WTC11 (cell line): Measurements from ENCODE around the gene CCSER2. TPM values are rescaled to one million over a fixed set of nuclear protein-coding genes. Genes with fewer than 3 reads are reported as not detected.

Source experiments
- ATAC-seq: fragments of 200-7000 bp; cut with Tn5 transposase; 2 replicates; pipeline ENCODE4 v1.10.0; 2021; ENCODE audit warnings: mild to moderate bottlenecking, moderate library complexity
- CTCF ChIA-PET: fragments of 300-600 bp; sonication (Branson Sonifier 250); formaldehyde crosslinking; loops from one replicate; lab custom pipeline; 2021; ENCODE audit warnings: antibody characterized with exemption; lab: Charles Lee
- POLR2A ChIA-PET: fragments of 350-600 bp; sonication (Branson Sonifier 250); formaldehyde crosslinking; loops from one replicate; lab custom pipeline; 2021; ENCODE audit warnings: antibody characterized with exemption; lab: Charles Lee
- DNase-seq: peaks from one replicate; pipeline ENCODE4 v3.0.0; 2021; ENCODE audit warnings: low spot score
- H3K27ac Mint-ChIP-seq: 2 replicates; pipeline ENCODE4 v1.8.0; 2021; ENCODE audit warnings: mixed read lengths
- H3K27me3 Mint-ChIP-seq: 2 replicates; pipeline ENCODE4 v1.8.0; 2021; ENCODE audit warnings: low read depth, mild to moderate bottlenecking, moderate library complexity, mixed read lengths
- H3K36me3 Mint-ChIP-seq: 2 replicates; pipeline ENCODE4 v1.8.0; 2021; ENCODE audit warnings: mixed read lengths
- H3K4me1 Mint-ChIP-seq: 2 replicates; pipeline ENCODE4 v1.8.0; 2022; ENCODE audit warnings: mixed read lengths
- H3K4me3 Mint-ChIP-seq: 2 replicates; pipeline ENCODE4 v1.8.0; 2021; ENCODE audit warnings: mild to moderate bottlenecking, moderate library complexity, mixed read lengths
- H3K9me3 Mint-ChIP-seq: 2 replicates; pipeline ENCODE4 v1.8.0; 2021; ENCODE audit warnings: mixed read lengths
- ATF1 ChIP-seq: sonication (generic); formaldehyde crosslinking; IDR thresholded peaks from 2 replicates; pipeline ENCODE4 v1.8.1; 2023; ENCODE audit warnings: mild to moderate bottlenecking, moderate library complexity, missing genetic modification reagents
- CBFB ChIP-seq: sonication (generic); formaldehyde crosslinking; IDR thresholded peaks from 2 replicates; pipeline ENCODE4 v1.8.1; 2022; ENCODE audit warnings: mild to moderate bottlenecking, low read depth, missing genetic modification reagents
- CTCF ChIP-seq: fragments of 200-600 bp; IDR thresholded peaks from 2 replicates; pipeline ENCODE4 v1.8.0; 2022; ENCODE audit warnings: antibody characterized with exemption
- FOXJ3 ChIP-seq: sonication (generic); formaldehyde crosslinking; IDR thresholded peaks from 2 replicates; pipeline ENCODE4 v1.9.0; 2021; ENCODE audit warnings: missing genetic modification reagents, mild to moderate bottlenecking, borderline replicate concordance
- GTF2I ChIP-seq: fragments of 250-450 bp; sonication (Bioruptor Pico); conservative IDR thresholded peaks from 2 replicates; pipeline ENCODE4 v1.4.0; 2021; ENCODE audit warnings: mild to moderate bottlenecking
- JAZF1 ChIP-seq: fragments of 250-450 bp; sonication (Bioruptor Pico); IDR thresholded peaks from 2 replicates; pipeline ENCODE4 v1.9.0; 2021; ENCODE audit warnings: moderate library complexity, mild to moderate bottlenecking, inconsistent platforms
- PRRX2 ChIP-seq: fragments of 250-450 bp; sonication (Bioruptor Pico); IDR thresholded peaks from 2 replicates; pipeline ENCODE4 v1.8.0; 2021; ENCODE audit warnings: mild to moderate bottlenecking
- TEAD4 ChIP-seq: sonication (generic); formaldehyde crosslinking; IDR thresholded peaks from 2 replicates; pipeline ENCODE4 v1.8.0; 2022; ENCODE audit warnings: mild to moderate bottlenecking, missing genetic modification reagents
- ZNF317 ChIP-seq: sonication (generic); formaldehyde crosslinking; IDR thresholded peaks from 2 replicates; pipeline ENCODE4 v1.8.1; 2023; ENCODE audit warnings: low read depth, mild to moderate bottlenecking, moderate library complexity, missing genetic modification reagents, borderline replicate concordance
- ZSCAN18 ChIP-seq: fragments of 250-450 bp; sonication (Bioruptor Pico); IDR thresholded peaks from 2 replicates; pipeline ENCODE4 v2.1.2; 2022; ENCODE audit warnings: mild to moderate bottlenecking, moderate library complexity
- total RNA-seq: library from RNA; stranded (reverse); gene quantifications from 3 replicates; pipeline ENCODE4 v1.2.3, GENCODE V29; 2021
- TF ChIP-seq, protein P1 (sequence below): fragments of 250-450 bp; sonication (Bioruptor Pico); IDR thresholded peaks from 2 replicates; pipeline ENCODE4 v1.9.0; 2021; ENCODE audit warnings: mild to moderate bottlenecking
- TF ChIP-seq, protein P2 (sequence below): sonication (generic); formaldehyde crosslinking; IDR thresholded peaks from 2 replicates; pipeline ENCODE4 v1.8.1; 2023; ENCODE audit warnings: mild to moderate bottlenecking, missing genetic modification reagents, moderate library complexity
- TF ChIP-seq, protein P3 (sequence below): sonication (generic); formaldehyde crosslinking; IDR thresholded peaks from 2 replicates; pipeline ENCODE4 v1.8.1; 2022; ENCODE audit warnings: low read depth, mild to moderate bottlenecking, moderate library complexity, missing genetic modification reagents, borderline replicate concordance

CCSER2 gene
- total RNA-seq, 1 experiment from 2014 or later, result 30.6 TPM

DNA sequence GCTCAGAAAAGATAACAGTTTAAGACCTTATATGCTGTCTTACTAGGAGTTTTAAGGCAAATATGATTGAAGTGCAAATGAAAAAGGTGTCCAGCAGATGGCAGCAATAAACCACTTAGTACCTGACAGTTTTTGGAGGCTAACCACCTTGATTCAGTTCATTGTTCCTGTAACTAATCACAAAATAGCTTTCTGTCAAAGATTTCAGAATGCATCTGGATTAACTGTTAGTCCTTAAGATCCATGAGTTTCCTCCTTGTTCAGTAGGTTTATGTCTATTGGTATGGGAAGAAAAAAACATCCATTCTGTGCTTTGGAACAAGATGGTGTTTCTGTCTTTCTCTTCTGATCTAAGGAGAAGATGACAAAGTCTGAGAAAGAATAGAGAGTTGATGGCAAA, 46.6 kb downstream of the CCSER2 start:
- no peak overlapping the region for H3K4me3 Mint-ChIP-seq
- no peak for TF ChIP-seq JAZF1
- peak; percentile 34 for TF ChIP-seq CTCF
- peak; percentile 23 for DNase-seq
- peaks cover 3% of the 10 kb centered on the region; the same call in 1 of the 2 replicates for H3K4me1 Mint-ChIP-seq
- ChIA-PET POLR2A (no interaction called here), CTCF (interaction anchor here (0.6 to 2.5 kb wide), 7 partner anchors 55 to 174 kb away, joined by 3 to 24 read pairs (median 4); no protein-coding TSS in a partner anchor)
- H3K36me3 Mint-ChIP-seq, result peaks cover 12% of the 10 kb centered on the region
- ATAC-seq, result 0 out of 2 replicates have a peak, but pooled peaks have one; percentile 22
- no peaks in the 10 kb centered on the region for H3K9me3 Mint-ChIP-seq
- peak overlapping the region; percentile 14; the same call in 1 of the 2 replicates for H3K27ac Mint-ChIP-seq
- H3K27me3 Mint-ChIP-seq, result no peaks in the 10 kb centered on the region

DNA sequence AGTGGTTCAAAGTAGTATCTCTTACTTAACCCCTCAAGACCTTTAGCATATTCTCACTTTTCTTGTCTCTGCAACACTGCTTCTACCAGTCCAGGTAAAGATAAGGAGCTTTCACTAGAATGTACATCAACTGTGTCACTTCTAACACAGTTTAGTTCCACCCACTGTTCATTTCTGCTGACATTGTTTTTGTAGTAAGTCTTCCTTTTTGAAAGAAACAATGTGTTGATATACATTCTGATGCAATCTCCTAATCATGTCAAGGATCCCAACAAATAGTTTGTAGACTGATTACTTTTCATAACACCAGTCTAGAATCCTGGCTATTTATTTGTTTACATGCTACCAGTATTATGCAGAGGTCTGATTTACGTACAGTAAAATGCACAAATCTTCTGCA, 47.5 kb downstream of the CCSER2 start:
- H3K4me3 Mint-ChIP-seq, result no peak overlapping the region
- ChIA-PET CTCF (interaction anchor here (1.1 to 1.4 kb wide), 2 partner anchors 54 to 161 kb away, joined by 4 to 8 read pairs; no protein-coding TSS in a partner anchor), POLR2A (no interaction called here)
- peaks cover 17% of the 10 kb centered on the region for H3K36me3 Mint-ChIP-seq
- no peaks in the 10 kb centered on the region for H3K27me3 Mint-ChIP-seq
- ATAC-seq, result no peak
- H3K4me1 Mint-ChIP-seq, result peaks cover 3% of the 10 kb centered on the region; the same call in 1 of the 2 replicates
- TF ChIP-seq GTF2I (CRISPR knock-in tag) (no peak), PRRX2 (CRISPR knock-in tag) (no peak), ZNF317 (CRISPR knock-in tag) (no peak), FOXJ3 (CRISPR knock-in tag) (no peak), TEAD4 (no peak)
- TF ChIP-seq, protein P1, sequence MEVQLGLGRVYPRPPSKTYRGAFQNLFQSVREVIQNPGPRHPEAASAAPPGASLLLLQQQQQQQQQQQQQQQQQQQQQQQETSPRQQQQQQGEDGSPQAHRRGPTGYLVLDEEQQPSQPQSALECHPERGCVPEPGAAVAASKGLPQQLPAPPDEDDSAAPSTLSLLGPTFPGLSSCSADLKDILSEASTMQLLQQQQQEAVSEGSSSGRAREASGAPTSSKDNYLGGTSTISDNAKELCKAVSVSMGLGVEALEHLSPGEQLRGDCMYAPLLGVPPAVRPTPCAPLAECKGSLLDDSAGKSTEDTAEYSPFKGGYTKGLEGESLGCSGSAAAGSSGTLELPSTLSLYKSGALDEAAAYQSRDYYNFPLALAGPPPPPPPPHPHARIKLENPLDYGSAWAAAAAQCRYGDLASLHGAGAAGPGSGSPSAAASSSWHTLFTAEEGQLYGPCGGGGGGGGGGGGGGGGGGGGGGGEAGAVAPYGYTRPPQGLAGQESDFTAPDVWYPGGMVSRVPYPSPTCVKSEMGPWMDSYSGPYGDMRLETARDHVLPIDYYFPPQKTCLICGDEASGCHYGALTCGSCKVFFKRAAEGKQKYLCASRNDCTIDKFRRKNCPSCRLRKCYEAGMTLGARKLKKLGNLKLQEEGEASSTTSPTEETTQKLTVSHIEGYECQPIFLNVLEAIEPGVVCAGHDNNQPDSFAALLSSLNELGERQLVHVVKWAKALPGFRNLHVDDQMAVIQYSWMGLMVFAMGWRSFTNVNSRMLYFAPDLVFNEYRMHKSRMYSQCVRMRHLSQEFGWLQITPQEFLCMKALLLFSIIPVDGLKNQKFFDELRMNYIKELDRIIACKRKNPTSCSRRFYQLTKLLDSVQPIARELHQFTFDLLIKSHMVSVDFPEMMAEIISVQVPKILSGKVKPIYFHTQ (CRISPR knock-in tag), result no peak
- TF ChIP-seq, protein P2, sequence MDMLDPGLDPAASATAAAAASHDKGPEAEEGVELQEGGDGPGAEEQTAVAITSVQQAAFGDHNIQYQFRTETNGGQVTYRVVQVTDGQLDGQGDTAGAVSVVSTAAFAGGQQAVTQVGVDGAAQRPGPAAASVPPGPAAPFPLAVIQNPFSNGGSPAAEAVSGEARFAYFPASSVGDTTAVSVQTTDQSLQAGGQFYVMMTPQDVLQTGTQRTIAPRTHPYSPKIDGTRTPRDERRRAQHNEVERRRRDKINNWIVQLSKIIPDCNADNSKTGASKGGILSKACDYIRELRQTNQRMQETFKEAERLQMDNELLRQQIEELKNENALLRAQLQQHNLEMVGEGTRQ (CRISPR knock-in tag), result no peak
- H3K27ac Mint-ChIP-seq, result peak overlapping the region; percentile 63; the same call in 1 of the 2 replicates
- no peak for DNase-seq
- no peaks in the 10 kb centered on the region for H3K9me3 Mint-ChIP-seq

DNA sequence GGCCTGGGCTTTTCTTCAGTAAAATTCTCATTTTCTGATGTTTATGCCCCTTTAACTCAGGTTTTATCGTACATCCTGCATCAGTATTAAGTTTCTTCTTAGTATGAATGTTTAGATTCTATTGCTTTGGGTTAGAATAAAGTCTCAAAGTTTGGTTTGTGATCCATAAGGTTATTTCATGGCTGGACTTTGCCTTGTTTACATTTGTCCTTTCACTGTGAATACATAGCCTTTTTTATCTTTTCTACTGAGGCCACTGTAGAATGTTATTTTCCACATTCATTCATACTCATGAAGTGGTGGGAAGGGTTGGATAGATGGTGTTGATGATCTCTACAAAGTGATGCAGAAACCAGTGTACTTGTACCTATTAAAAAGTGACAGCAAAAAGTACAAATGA, 59.8 kb downstream of the CCSER2 start:
- peaks cover 53% of the 10 kb centered on the region for H3K9me3 Mint-ChIP-seq
- H3K27ac Mint-ChIP-seq, result no peak overlapping the region
- peaks cover 53% of the 10 kb centered on the region for H3K36me3 Mint-ChIP-seq
- no peak overlapping the region for H3K4me3 Mint-ChIP-seq
- H3K27me3 Mint-ChIP-seq, result no peaks in the 10 kb centered on the region
- no peak for ATAC-seq
- TF ChIP-seq, protein P3, sequence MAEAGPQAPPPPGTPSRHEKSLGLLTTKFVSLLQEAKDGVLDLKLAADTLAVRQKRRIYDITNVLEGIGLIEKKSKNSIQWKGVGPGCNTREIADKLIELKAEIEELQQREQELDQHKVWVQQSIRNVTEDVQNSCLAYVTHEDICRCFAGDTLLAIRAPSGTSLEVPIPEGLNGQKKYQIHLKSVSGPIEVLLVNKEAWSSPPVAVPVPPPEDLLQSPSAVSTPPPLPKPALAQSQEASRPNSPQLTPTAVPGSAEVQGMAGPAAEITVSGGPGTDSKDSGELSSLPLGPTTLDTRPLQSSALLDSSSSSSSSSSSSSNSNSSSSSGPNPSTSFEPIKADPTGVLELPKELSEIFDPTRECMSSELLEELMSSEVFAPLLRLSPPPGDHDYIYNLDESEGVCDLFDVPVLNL (CRISPR knock-in tag), result no peak
- TF ChIP-seq CBFB (CRISPR knock-in tag), result no peak
- TF ChIP-seq, all 79 proteins: peak for 0
- no peak for DNase-seq
- ChIA-PET CTCF (no interaction called here), POLR2A (no interaction called here)
- H3K4me1 Mint-ChIP-seq, result peaks cover 19% of the 10 kb centered on the region

DNA sequence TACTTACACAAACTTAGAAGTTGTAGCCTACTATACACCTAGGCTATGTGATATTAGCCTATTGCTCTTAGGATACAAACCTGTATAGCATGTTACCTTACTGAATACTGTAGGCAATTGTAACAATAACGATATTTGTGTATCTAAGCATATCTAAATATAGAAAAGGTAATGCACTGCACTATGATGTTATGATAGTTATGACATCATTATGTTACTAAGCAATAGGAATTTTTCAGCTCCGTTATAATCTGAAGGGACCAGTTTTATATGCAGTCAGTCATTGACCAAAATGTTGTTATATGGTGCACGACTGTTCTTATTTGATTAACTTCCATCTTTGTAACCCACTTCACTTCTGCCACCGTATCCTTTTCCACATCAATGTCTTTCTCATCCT, 62.0 kb downstream of the CCSER2 start:
- Mint-ChIP-seq H3K36me3 (peaks cover 33% of the 10 kb centered on the region), H3K27me3 (no peaks in the 10 kb centered on the region), H3K9me3 (peaks cover 41% of the 10 kb centered on the region), H3K27ac (no peak overlapping the region), H3K4me1 (peaks cover 19% of the 10 kb centered on the region), H3K4me3 (no peak overlapping the region)
- no peak for DNase-seq
- CTCF ChIA-PET, result no interaction called here
- no peak for ATAC-seq
- POLR2A ChIA-PET, result no interaction called here
- TF ChIP-seq ATF1 (no peak), ZSCAN18 (CRISPR knock-in tag) (no peak)
